Measurements from ENCODE around the gene CHD3.

- TF ChIP-seq CTCF (IDR thresholded peaks at IDR 0.05) (no peak), POLR2A (IDR thresholded peaks at IDR 0.05) (no peak)
These were observed 54.7 kb downstream of the CHD3 start for GRCh38 chr17:7943291-7943690.
